Neural progenitor cell (in vitro differentiated cells): Measurements from ENCODE around the gene TBXA2R.

Experiments
- EZH2 ChIP-seq: fragments of 200-600 bp; sonication (generic); IDR thresholded peaks from 2 replicates; pipeline ENCODE4 v1.6.1; 2017; ENCODE audit warnings: antibody characterized with exemption, mild to moderate bottlenecking, moderate library complexity
- EZH2phosphoT487 ChIP-seq: fragments of 200-600 bp; sonication (generic); IDR thresholded peaks from 2 replicates; pipeline ENCODE4 v1.6.1; 2017; ENCODE audit warnings: antibody characterized with exemption
- TF ChIP-seq, protein P1 (sequence below): fragments of 200-600 bp; sonication (generic); IDR thresholded peaks from 2 replicates; pipeline ENCODE4 v1.5.1; 2017; ENCODE audit warnings: antibody characterized with exemption, mild to moderate bottlenecking

DNA sequence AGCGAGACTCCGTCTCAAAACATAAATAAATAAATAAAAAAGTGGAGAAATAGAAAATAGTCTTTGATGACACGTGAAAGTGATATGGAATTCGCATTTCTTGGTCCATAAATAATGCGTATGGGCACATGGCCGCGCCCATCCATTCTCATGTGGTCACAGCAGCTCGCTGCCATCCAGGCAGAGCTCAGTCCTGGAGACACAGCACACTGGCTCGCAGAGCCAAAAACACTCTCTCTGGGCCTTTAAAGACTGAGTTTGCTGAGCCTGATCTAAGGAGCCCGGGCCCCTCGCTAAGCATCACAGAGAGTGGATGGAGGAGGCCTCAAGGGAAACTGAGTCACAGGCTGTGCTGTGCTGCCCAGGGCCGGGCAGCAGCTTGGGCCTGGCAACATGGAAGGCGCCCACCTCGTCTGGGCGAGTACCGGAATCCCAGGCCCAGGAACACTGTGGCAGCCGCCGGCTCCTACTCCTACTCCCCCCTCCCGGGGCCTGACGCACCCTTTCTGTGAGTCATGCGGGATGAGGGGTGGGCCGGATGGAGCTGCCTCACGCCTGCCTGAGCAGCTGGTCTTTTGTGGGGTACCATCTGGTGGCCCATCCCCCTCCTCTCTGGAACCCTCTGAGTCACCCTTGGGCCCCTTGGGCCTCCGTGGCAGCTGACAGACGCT lies 48.9 kb upstream of the TBXA2R start:
- TF ChIP-seq, protein P1, sequence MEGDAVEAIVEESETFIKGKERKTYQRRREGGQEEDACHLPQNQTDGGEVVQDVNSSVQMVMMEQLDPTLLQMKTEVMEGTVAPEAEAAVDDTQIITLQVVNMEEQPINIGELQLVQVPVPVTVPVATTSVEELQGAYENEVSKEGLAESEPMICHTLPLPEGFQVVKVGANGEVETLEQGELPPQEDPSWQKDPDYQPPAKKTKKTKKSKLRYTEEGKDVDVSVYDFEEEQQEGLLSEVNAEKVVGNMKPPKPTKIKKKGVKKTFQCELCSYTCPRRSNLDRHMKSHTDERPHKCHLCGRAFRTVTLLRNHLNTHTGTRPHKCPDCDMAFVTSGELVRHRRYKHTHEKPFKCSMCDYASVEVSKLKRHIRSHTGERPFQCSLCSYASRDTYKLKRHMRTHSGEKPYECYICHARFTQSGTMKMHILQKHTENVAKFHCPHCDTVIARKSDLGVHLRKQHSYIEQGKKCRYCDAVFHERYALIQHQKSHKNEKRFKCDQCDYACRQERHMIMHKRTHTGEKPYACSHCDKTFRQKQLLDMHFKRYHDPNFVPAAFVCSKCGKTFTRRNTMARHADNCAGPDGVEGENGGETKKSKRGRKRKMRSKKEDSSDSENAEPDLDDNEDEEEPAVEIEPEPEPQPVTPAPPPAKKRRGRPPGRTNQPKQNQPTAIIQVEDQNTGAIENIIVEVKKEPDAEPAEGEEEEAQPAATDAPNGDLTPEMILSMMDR, result no peak
- TF ChIP-seq EZH2phosphoT487 (no peak), EZH2 (no peak)
